Measurements from ENCODE around the gene IAH1. TPM values are rescaled to one million over a fixed set of nuclear protein-coding genes. Genes with fewer than 3 reads are reported as not detected.

The IAH1 gene
- total RNA-seq, 1 donor from 2014 or later = 39.7 TPM

DNA sequence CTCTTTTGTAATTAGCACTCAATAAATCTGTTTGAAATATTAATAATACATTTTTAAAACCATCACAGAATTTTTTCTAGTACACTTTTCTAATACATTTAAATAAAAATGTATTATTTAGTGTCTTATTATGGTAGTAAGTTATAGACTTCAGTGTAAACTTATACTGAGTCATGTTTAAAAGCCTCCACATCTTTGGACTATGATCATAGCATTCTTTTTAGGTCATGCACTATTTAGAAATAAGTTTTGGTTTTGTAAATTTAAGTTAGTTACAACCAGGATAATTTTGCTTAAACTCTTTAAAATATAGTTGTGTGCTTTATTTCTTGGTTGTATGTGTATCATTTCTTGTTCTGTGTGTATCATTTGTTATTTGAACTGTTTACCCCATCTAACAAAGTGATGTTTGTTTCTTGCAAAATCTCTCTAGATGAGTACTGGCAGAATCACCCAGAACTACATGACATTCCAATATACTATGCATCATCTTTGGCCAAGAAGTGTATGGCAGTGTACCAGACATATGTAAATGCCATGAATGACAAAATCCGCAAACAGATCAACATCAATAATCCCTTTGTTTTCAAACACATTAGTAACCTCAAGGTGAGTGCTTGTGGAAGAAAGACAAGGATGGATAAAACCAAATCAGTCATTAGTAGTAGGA, 34.2 kb upstream of the IAH1 start:
- Mint-ChIP-seq H3K27ac (no peak overlapping the region), H3K9me3 (no peaks in the 10 kb centered on the region), H3K4me3 (no peak overlapping the region), H3K36me3 (peaks cover 51% of the 10 kb centered on the region), H3K27me3 (ENCODE audit: low read depth) (no peaks in the 10 kb centered on the region), H3K4me1 (no peaks in the 10 kb centered on the region)
- TF ChIP-seq, protein P1, sequence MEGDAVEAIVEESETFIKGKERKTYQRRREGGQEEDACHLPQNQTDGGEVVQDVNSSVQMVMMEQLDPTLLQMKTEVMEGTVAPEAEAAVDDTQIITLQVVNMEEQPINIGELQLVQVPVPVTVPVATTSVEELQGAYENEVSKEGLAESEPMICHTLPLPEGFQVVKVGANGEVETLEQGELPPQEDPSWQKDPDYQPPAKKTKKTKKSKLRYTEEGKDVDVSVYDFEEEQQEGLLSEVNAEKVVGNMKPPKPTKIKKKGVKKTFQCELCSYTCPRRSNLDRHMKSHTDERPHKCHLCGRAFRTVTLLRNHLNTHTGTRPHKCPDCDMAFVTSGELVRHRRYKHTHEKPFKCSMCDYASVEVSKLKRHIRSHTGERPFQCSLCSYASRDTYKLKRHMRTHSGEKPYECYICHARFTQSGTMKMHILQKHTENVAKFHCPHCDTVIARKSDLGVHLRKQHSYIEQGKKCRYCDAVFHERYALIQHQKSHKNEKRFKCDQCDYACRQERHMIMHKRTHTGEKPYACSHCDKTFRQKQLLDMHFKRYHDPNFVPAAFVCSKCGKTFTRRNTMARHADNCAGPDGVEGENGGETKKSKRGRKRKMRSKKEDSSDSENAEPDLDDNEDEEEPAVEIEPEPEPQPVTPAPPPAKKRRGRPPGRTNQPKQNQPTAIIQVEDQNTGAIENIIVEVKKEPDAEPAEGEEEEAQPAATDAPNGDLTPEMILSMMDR (IDR thresholded peaks at IDR 0.05; ENCODE audit: unreplicated experiment) = no peak
- no peak for DNase-seq (ENCODE audit: low spot score in 2 of 2, unreplicated experiment in 2 of 2)

DNA sequence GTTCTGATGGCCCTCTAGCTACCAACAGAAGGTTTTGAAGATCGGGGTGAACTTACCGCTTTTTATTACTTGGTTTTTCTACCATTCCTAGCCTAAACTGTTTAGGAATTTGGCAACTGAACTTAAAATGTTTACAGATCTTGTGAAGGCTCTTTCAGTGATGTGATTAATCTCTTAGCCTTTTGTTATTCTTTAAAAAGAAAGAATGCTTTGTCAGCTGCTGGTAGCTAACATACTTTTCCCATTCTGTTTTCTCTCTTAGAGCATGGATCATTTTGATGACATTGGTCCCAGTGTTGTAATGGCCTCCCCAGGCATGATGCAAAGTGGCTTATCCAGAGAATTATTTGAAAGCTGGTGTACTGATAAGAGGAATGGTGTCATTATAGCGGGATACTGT, 32.8 kb upstream of the IAH1 start:
- no peaks in the 10 kb centered on the region for H3K4me1 Mint-ChIP-seq
- H3K4me3 Mint-ChIP-seq = no peak overlapping the region
- H3K36me3 Mint-ChIP-seq = peaks cover 54% of the 10 kb centered on the region
- no peaks in the 10 kb centered on the region for H3K9me3 Mint-ChIP-seq
- H3K27me3 Mint-ChIP-seq (ENCODE audit: low read depth) = no peaks in the 10 kb centered on the region
- H3K27ac Mint-ChIP-seq = no peak overlapping the region
- TF ChIP-seq, protein P1 (IDR thresholded peaks at IDR 0.05; ENCODE audit: unreplicated experiment) = no peak
- no peak for DNase-seq (ENCODE audit: low spot score in 2 of 2, unreplicated experiment in 2 of 2)

DNA sequence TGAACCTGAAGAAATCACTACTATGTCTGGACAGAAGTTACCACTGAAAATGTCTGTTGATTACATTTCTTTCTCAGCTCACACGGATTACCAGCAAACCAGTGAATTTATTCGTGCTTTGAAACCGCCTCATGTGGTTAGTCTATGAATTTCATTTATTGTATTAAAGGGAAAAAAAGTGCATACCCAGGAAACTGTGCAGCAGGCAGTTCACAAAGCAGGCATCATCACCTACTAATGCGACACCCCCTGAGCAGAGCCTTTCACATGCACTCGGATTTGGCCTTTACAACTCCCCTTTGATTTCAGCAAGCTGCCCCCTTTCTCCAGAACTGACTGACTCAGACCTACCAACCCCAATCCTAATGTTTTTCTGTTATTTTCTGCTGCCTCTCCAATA, 30.8 kb upstream of the IAH1 start:
- Mint-ChIP-seq H3K4me1 (no peaks in the 10 kb centered on the region), H3K9me3 (no peaks in the 10 kb centered on the region), H3K27me3 (ENCODE audit: low read depth) (no peaks in the 10 kb centered on the region), H3K27ac (no peak overlapping the region), H3K4me3 (no peak overlapping the region), H3K36me3 (peaks cover 46% of the 10 kb centered on the region)
- TF ChIP-seq, protein P1 (IDR thresholded peaks at IDR 0.05; ENCODE audit: unreplicated experiment) = no peak
- DNase-seq (ENCODE audit: low spot score in 2 of 2, unreplicated experiment in 2 of 2) = no peak

DNA sequence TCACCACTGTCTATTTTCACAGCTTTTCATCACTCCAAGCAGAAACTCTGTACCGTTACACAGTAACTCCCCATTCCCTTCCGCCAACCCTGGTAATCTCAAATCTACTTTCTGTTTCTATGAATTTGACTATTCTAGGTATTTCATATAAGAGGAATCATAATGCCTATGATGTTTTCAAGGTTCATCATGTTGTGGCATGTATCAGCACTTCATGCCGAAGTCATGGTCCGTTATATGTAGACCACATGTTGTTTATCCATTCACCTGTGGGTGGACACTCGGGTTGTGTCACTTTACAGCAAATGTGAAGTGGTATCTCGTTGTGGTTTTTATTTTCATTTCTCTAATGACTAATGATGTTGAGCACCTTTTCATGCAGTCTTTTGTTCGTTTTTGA, 29.3 kb upstream of the IAH1 start:
- TF ChIP-seq, protein P1 (IDR thresholded peaks at IDR 0.05; ENCODE audit: unreplicated experiment) = no peak
- H3K4me3 Mint-ChIP-seq = no peak overlapping the region
- H3K4me1 Mint-ChIP-seq = no peaks in the 10 kb centered on the region
- DNase-seq (ENCODE audit: low spot score in 2 of 2, unreplicated experiment in 2 of 2) = no peak
- peaks cover 44% of the 10 kb centered on the region for H3K36me3 Mint-ChIP-seq
- H3K27ac Mint-ChIP-seq = no peak overlapping the region
- no peaks in the 10 kb centered on the region for H3K9me3 Mint-ChIP-seq
- no peaks in the 10 kb centered on the region for H3K27me3 Mint-ChIP-seq (ENCODE audit: low read depth)

DNA sequence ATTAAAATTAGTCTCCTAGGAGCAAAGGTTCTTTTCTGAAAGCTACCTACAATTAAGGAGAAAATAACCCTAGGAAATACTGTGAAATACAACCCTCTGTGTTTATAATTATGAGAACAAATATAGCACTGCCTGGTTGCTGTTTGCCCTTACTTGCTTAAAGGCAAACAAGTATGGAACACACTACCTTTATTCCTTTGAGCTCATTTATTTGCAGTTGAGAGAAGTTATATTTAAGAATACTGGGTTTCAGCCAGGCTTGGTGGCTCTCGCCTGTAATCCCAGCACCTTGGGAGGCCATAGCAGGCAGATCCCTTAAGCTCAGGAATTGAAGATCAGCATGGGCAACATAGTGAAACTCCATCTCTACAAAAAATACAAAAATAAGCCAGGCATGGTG, 23.1 kb upstream of the IAH1 start:
- H3K9me3 Mint-ChIP-seq = no peaks in the 10 kb centered on the region
- H3K4me3 Mint-ChIP-seq = no peak overlapping the region
- no peaks in the 10 kb centered on the region for H3K4me1 Mint-ChIP-seq
- peaks cover 28% of the 10 kb centered on the region for H3K36me3 Mint-ChIP-seq
- no peaks in the 10 kb centered on the region for H3K27me3 Mint-ChIP-seq (ENCODE audit: low read depth)
- TF ChIP-seq, protein P1 (IDR thresholded peaks at IDR 0.05; ENCODE audit: unreplicated experiment) = no peak
- DNase-seq (ENCODE audit: low spot score in 2 of 2, unreplicated experiment in 2 of 2) = no peak
- no peak overlapping the region for H3K27ac Mint-ChIP-seq

Data from mesothelial cell of epicardium (in vitro differentiated cells).